SK-N-SH (cell line): ENCODE data around the gene NRF1. TPM values are rescaled to one million over a fixed set of nuclear protein-coding genes. Genes with fewer than 3 reads are reported as not detected.

ENCODE experiments used
- CTCF ChIA-PET: fragments of 300-600, 350-600 bp; formaldehyde crosslinking; extraction: SDS; loops from one replicate; lab custom pipeline; 2021; lab: Yijun Ruan, JAX
- POLR2A ChIA-PET: fragments of 350-600 bp; sonication (Branson Sonifier 250); formaldehyde crosslinking; extraction: SDS; loops from one replicate; lab custom pipeline; 2020; ENCODE audit warnings: antibody characterized with exemption, inconsistent platforms; lab: Yijun Ruan, JAX
- DNase-seq: peaks from one replicate; pipeline ENCODE4 v3.0.0; 2012
- H2AFZ ChIP-seq: fragments of 200-600 bp; sonication (generic); 2 replicates; pipeline ENCODE4 v1.8.1; 2016; ENCODE audit warnings: antibody characterized with exemption, mild to moderate bottlenecking, low read depth
- H3F3A ChIP-seq: fragments of 200-600 bp; sonication (generic); replicated peaks from 2 replicates; pipeline ENCODE3; 2016; ENCODE audit warnings: antibody characterized with exemption, mild to moderate bottlenecking; ENCODE audit not compliant: insufficient read depth
- H3K27ac ChIP-seq, 2 experiments: fragments of 200-500 bp in 1 of 2; fragments of 200-600 bp in 1 of 2; sonication (Bioruptor generic) in 1 of 2; sonication (generic), shearing (Covaris generic) in 1 of 2; 2 replicates each; pipeline versions ENCODE4 v1.5.1 to v1.6.1; 2014 to 2016; ENCODE audit warnings: low read depth in 2 of 2, inconsistent platforms in 1 of 2, low read length in 1 of 2, mild to moderate bottlenecking in 1 of 2, mixed read lengths in 1 of 2
- H3K27me3 ChIP-seq: fragments of 200-600 bp; sonication (generic), shearing (Covaris generic); 2 replicates; pipeline ENCODE4 v1.6.1; 2016; ENCODE audit warnings: mixed run types; ENCODE audit not compliant: insufficient read depth
- H3K36me3 ChIP-seq, 2 experiments: fragments of 200-500 bp in 1 of 2; fragments of 200-600 bp in 1 of 2; sonication (Bioruptor generic) in 1 of 2; sonication (generic) in 1 of 2; replicated peaks in 1 of 2; 2 replicates each; pipeline versions ENCODE3 to v1.5.1; 2014 to 2016; ENCODE audit warnings: low read length in 1 of 2, mild to moderate bottlenecking in 1 of 2; ENCODE audit not compliant: insufficient read depth in 2 of 2, control insufficient read depth in 1 of 2
- H3K4me1 ChIP-seq, 2 experiments: fragments of 200-500 bp in 1 of 2; fragments of 200-600 bp in 1 of 2; sonication (Bioruptor generic) in 1 of 2; sonication (generic), shearing (Covaris generic) in 1 of 2; 2 replicates each; pipeline versions ENCODE4 v1.5.1 to v1.6.1; 2014 to 2016; ENCODE audit warnings: low read depth in 1 of 2, low read length in 1 of 2, mixed run types in 1 of 2; ENCODE audit not compliant: insufficient read depth in 2 of 2, control insufficient read depth in 1 of 2
- H3K4me2 ChIP-seq: fragments of 200-600 bp; sonication (generic), shearing (Covaris generic); 2 replicates; pipeline ENCODE4 v1.6.1; 2017; ENCODE audit warnings: mixed run types
- H3K4me3 ChIP-seq, 2 experiments: fragments of 200-500 bp in 1 of 2; fragments of 200-600 bp in 1 of 2; sonication (Bioruptor generic) in 1 of 2; sonication (generic), shearing (Covaris generic) in 1 of 2; 2 replicates each; pipeline versions ENCODE4 v1.5.1 to v1.8.1; 2014 to 2016; ENCODE audit warnings: low read depth in 2 of 2, inconsistent platforms in 1 of 2, low read length in 1 of 2, mild to moderate bottlenecking in 1 of 2, mixed read lengths in 1 of 2, moderate library complexity in 1 of 2
- H3K79me2 ChIP-seq: fragments of 200-600 bp; sonication (generic); 2 replicates; pipeline ENCODE4 v1.8.1; 2017; ENCODE audit warnings: mild to moderate bottlenecking; ENCODE audit not compliant: insufficient read depth
- H3K9ac ChIP-seq: fragments of 200-600 bp; sonication (generic); 2 replicates; pipeline ENCODE4 v1.6.1; 2017; ENCODE audit warnings: mixed run types
- H3K9me2 ChIP-seq: fragments of 200-600 bp; sonication (generic); 2 replicates; pipeline ENCODE4 v1.6.1; 2017; ENCODE audit warnings: mixed run types
- H3K9me3 ChIP-seq: fragments of 200-600 bp; sonication (generic); 2 replicates; pipeline ENCODE4 v1.6.1; 2017; ENCODE audit warnings: mixed run types, mild to moderate bottlenecking, moderate library complexity
- H4K20me1 ChIP-seq: fragments of 200-600 bp; sonication (generic); 2 replicates; pipeline ENCODE4 v1.6.1; 2017; ENCODE audit warnings: mild to moderate bottlenecking, mixed run types; ENCODE audit not compliant: insufficient read depth
- CTCF ChIP-seq: fragments of 200-600 bp; sonication (generic); IDR thresholded peaks from 2 replicates; pipeline ENCODE4 v1.6.1; 2017; ENCODE audit warnings: antibody characterized with exemption, mild to moderate bottlenecking, moderate library complexity
- ELF1 ChIP-seq: IDR thresholded peaks from 2 replicates; pipeline ENCODE4 v1.4.0; 2012
- EP300 ChIP-seq, 2 experiments: IDR thresholded peaks; 2 replicates each; pipeline versions ENCODE4 v1.4.0 to v1.6.1; 2012; ENCODE audit warnings: borderline replicate concordance in 1 of 2, low read depth in 1 of 2, low read length in 1 of 2
- EZH2phosphoT487 ChIP-seq: fragments of 200-600 bp; sonication (generic); IDR thresholded peaks from 2 replicates; pipeline ENCODE4 v1.6.1; 2017; ENCODE audit warnings: low read depth, mixed run types, mild to moderate bottlenecking, antibody characterized with exemption, moderate library complexity, borderline replicate concordance
- MEF2A ChIP-seq: IDR thresholded peaks from 2 replicates; pipeline ENCODE4 v1.4.0; 2012; ENCODE audit warnings: low read depth, borderline replicate concordance
- MXI1 ChIP-seq: IDR thresholded peaks from 2 replicates; pipeline ENCODE4 v1.6.1; 2012; ENCODE audit warnings: mild to moderate bottlenecking, low read depth, low read length, improper control_type of control experiment
- NFIC ChIP-seq: IDR thresholded peaks from 2 replicates; pipeline ENCODE4 v1.4.0; 2012; ENCODE audit warnings: borderline replicate concordance
- PBX3 ChIP-seq: IDR thresholded peaks from 2 replicates; pipeline ENCODE4; 2012
- POLR2AphosphoS5 ChIP-seq: IDR thresholded peaks from 2 replicates; pipeline ENCODE4 v1.6.1; 2012; ENCODE audit warnings: low read depth, low read length
- SIN3A ChIP-seq: IDR thresholded peaks from 2 replicates; pipeline ENCODE4 v1.6.1; 2012; ENCODE audit warnings: low read depth, mild to moderate bottlenecking, low read length, moderate library complexity, borderline replicate concordance
- TAF1 ChIP-seq: IDR thresholded peaks from 2 replicates; pipeline ENCODE4 v1.6.1; 2012; ENCODE audit warnings: low read depth, mild to moderate bottlenecking, low read length, moderate library complexity, borderline replicate concordance
- TCF12 ChIP-seq: IDR thresholded peaks from 2 replicates; pipeline ENCODE4 v1.4.0; 2012
- YY1 ChIP-seq: IDR thresholded peaks from 2 replicates; pipeline ENCODE4 v1.4.0; 2012; ENCODE audit warnings: low read depth, mild to moderate bottlenecking
- WGBS: methylation state at CpG from one replicate; pipeline ENCODE4 v1.1.6; 2017; ENCODE audit warnings: low lambda C conversion rate; 5-methylcytosine and 5-hydroxymethylcytosine counted together
- polyA plus RNA-seq, 3 experiments: library from polyadenylated mRNA; depleted of rRNA; stranded (reverse); fragments of >200 nt; gene quantifications; 2 replicates each; pipeline ENCODE4 v1.2.3, GENCODE V29; 2012
- TF ChIP-seq, protein P1 (sequence below): fragments of 150-350 bp; IDR thresholded peaks from 2 replicates; pipeline ENCODE4 v1.6.1; 2017; ENCODE audit warnings: antibody characterized with exemption, low read length, low read depth, borderline replicate concordance

Gene NRF1
- polyA plus RNA-seq, 1 of the 3 experiments (the other 2 are of a cell fraction) = 10.9 TPM

- Histone ChIP-seq H3K27ac (no peak overlapping the region), H3K4me1 (peaks cover 0 to 7% of the 10 kb centered on the region in 2 experiments; a peak in 1 of 4 replicates), H3K9me3 (no peaks in the 10 kb centered on the region), H4K20me1 (peaks cover 10% of the 10 kb centered on the region; the same call in 1 of the 2 replicates), H3K4me2 (no peak overlapping the region), H2AFZ (no peak overlapping the region), H3K9me2 (no peaks in the 10 kb centered on the region), H3K4me3 (no peak overlapping the region), H3K9ac (no peak overlapping the region), H3F3A (no peaks in the 10 kb centered on the region), H3K79me2 (peaks cover 6% of the 10 kb centered on the region; the same call in 1 of the 2 replicates), H3K36me3 (no peaks in the 10 kb centered on the region), H3K27me3 (no peaks in the 10 kb centered on the region)
- DNase-seq = peak; percentile 41
- no peak for TF ChIP-seq ELF1
- POLR2A ChIA-PET = no interaction called here
- WGBS = 94% methylated on average over 18 of the region's 18 CpGs
- CTCF ChIA-PET = interaction anchor here (1.9 to 2.6 kb wide), 3 partner anchors 10 to 53 kb away, joined by 5 to 15 read pairs (median 5); no protein-coding TSS in a partner anchor
Observed at GRCh38 chr7:129771928-129772479, 160.5 kb downstream of the NRF1 start.

- ChIA-PET POLR2A (interaction anchor here (1.7 kb wide), 1 partner anchor 25 kb away, joined by 5 read pairs; no protein-coding TSS in a partner anchor), CTCF (interaction anchor here (0.9 to 2.6 kb wide), 9 partner anchors 9 to 238 kb away, joined by 3 to 15 read pairs (median 4); no protein-coding TSS in a partner anchor)
- no peaks in the 10 kb centered on the region for H3K9me2 ChIP-seq
- H3K79me2 ChIP-seq = peaks cover 6% of the 10 kb centered on the region; the same call in 1 of the 2 replicates
- H3K27me3 ChIP-seq = no peaks in the 10 kb centered on the region
- no peak overlapping the region for H2AFZ ChIP-seq
- WGBS = 92% methylated on average over 7 of the region's 15 CpGs
- H3K36me3 ChIP-seq = no peaks in the 10 kb centered on the region
- H3K4me2 ChIP-seq = no peak overlapping the region
- H3K4me1 ChIP-seq = peaks cover 0 to 7% of the 10 kb centered on the region in 2 experiments; a peak in 1 of 4 replicates
- peak; percentile 46 for DNase-seq
- TF ChIP-seq, protein P1, sequence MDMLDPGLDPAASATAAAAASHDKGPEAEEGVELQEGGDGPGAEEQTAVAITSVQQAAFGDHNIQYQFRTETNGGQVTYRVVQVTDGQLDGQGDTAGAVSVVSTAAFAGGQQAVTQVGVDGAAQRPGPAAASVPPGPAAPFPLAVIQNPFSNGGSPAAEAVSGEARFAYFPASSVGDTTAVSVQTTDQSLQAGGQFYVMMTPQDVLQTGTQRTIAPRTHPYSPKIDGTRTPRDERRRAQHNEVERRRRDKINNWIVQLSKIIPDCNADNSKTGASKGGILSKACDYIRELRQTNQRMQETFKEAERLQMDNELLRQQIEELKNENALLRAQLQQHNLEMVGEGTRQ = no peak
- TF ChIP-seq EZH2phosphoT487 (no peak), SIN3A (no peak)
- no peak overlapping the region for H3K9ac ChIP-seq
- no peak overlapping the region for H3K4me3 ChIP-seq
- H3K27ac ChIP-seq = no peak overlapping the region
- H4K20me1 ChIP-seq = peaks cover 11% of the 10 kb centered on the region; the same call in 1 of the 2 replicates
- H3F3A ChIP-seq = no peaks in the 10 kb centered on the region
- H3K9me3 ChIP-seq = no peaks in the 10 kb centered on the region
Observed at GRCh38 chr7:129772646-129773280, 161.2 kb downstream of the NRF1 start.

DNA sequence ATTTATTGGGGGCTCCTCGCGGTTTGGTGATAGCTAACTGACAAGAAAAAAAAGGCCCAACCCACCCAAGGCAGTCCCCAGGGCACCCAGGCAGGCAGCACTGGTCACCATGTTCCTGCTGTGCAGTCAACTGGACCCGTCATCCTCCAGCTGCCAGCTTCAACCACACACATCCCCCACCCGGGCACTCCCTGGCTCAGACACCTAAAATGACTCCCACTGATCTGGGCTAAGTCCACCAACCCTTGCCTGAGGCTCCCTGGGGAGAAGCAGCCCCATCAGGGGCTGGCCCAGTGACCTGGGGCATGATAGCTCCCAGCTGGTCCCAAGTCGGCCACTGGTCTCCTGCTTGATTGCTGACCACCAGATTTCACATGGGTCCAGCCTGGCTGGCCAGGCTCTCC, 161.8 kb downstream of the NRF1 start:
- Histone ChIP-seq H3K4me1 (peaks cover 0 to 7% of the 10 kb centered on the region in 2 experiments; a peak in 1 of 4 replicates), H3K79me2 (peaks cover 11% of the 10 kb centered on the region; the same call in 1 of the 2 replicates), H2AFZ (no peak overlapping the region), H3K27me3 (no peaks in the 10 kb centered on the region), H3K27ac (no peak overlapping the region), H3K9me3 (no peaks in the 10 kb centered on the region), H3K36me3 (no peaks in the 10 kb centered on the region), H3F3A (no peaks in the 10 kb centered on the region), H3K4me2 (no peak overlapping the region), H4K20me1 (peaks cover 17% of the 10 kb centered on the region; the same call in 1 of the 2 replicates), H3K4me3 (no peak overlapping the region), H3K9me2 (no peaks in the 10 kb centered on the region), H3K9ac (no peak overlapping the region)
- peak; percentile 56 for DNase-seq
- CTCF ChIA-PET = interaction anchor here (0.9 to 2.6 kb wide), 10 partner anchors 9 to 238 kb away, joined by 3 to 15 read pairs (median 4); no protein-coding TSS in a partner anchor
- POLR2A ChIA-PET = interaction anchor here (1.7 kb wide), 1 partner anchor 26 kb away, joined by 5 read pairs; no protein-coding TSS in a partner anchor
- WGBS = 95% methylated on average over 3 of the region's 5 CpGs
- TF ChIP-seq YY1 (no peak), PBX3 (no peak), POLR2AphosphoS5 (no peak), ELF1 (no peak), SIN3A (no peak), MEF2A (no peak), TCF12 (no peak), MXI1 (no peak), EP300 (IDR thresholded peaks at IDR 0.05; ENCODE audit: borderline replicate concordance in 1 of 2, low read depth in 1 of 2, low read length in 1 of 2) (no peak), TAF1 (no peak), NFIC (no peak), CTCF (no peak)
- TF ChIP-seq, protein P1 = no peak
